Measurements from ENCODE around the gene UQCRQ.

The UQCRQ gene

DNA sequence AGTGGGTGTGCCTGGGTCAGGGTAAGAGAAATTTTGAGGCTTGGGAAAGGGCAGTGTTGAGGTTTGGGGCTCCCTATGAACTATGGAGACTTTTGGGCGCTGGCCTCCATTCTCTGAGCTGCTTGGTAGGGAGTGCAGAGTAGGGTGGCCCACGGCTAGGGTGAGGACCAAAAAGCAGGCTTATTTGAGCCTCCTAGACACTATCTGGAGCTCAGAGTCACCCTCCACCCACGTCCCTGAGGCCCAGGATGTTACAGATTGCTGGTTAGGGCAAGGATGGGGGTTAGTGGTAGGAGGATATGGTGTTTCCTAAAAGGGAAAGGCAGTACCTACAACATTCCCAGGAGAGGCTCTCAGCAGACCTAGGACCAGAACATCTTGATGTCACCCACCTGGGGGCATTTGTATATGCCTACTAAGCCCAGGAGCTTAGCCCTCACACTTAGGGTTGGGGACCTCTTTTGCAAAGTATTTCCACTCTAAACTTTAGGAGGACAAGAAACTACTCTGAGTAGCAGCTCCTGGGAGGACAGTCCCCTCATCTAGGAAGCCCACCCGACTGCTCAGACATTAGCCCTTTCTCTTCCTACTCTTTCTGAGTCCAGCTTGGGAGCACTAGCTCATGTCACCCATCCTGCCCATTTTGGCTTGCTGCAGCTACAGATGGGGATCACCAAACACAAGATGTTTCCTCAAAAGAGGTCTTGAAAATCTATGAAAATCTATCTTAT is 38.3 kb upstream of the UQCRQ start:
- no peak for TF ChIP-seq ZFX (IDR thresholded peaks at IDR 0.05; ENCODE audit: borderline replicate concordance)
- TF ChIP-seq CTCF (IDR thresholded peaks at IDR 0.05): no peak
- no peak overlapping the region for H3K27ac ChIP-seq

DNA sequence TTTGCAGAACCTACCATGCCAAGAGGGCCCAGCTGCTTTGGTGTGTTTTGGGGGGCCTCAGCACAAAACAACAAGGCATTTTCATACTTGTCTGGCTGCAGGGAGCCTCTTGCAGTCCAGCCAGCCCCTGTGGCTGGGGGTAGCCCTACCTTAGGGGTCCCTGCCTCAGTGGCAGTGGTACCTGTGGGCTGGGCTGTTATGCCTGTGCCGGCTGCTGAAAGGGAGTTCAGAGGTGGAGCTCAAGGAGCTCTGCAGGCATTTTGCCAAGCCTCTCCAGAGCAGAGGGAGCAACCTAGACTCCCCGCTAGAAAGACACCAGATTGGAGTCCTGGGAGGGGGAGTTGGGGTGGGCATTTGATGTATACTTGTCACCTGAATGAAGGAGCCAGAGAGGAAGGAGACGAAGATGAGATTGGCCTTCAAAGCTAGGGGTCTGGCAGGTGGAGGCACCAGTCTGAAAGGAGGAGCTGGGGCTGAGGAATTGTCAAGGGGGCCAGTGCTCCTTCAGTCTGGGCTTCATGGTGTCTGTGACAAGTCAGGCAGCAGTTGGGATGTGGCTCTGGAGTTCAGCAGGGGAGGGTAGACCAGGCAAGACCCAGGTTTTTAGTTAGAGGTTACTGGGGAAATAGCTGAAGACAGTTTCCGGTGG is 37.5 kb upstream of the UQCRQ start:
- no peak for TF ChIP-seq ZFX (IDR thresholded peaks at IDR 0.05; ENCODE audit: borderline replicate concordance)
- no peak for TF ChIP-seq CTCF (IDR thresholded peaks at IDR 0.05)
- H3K27ac ChIP-seq: no peak overlapping the region

GRCh38 chr5:132829742-132830435 is 36.6 kb upstream of the UQCRQ start:
- TF ChIP-seq CTCF (IDR thresholded peaks at IDR 0.05) (peak; percentile 95), ZFX (IDR thresholded peaks at IDR 0.05; ENCODE audit: borderline replicate concordance) (no peak)
- H3K27ac ChIP-seq: peak overlapping the region; percentile 76

DNA sequence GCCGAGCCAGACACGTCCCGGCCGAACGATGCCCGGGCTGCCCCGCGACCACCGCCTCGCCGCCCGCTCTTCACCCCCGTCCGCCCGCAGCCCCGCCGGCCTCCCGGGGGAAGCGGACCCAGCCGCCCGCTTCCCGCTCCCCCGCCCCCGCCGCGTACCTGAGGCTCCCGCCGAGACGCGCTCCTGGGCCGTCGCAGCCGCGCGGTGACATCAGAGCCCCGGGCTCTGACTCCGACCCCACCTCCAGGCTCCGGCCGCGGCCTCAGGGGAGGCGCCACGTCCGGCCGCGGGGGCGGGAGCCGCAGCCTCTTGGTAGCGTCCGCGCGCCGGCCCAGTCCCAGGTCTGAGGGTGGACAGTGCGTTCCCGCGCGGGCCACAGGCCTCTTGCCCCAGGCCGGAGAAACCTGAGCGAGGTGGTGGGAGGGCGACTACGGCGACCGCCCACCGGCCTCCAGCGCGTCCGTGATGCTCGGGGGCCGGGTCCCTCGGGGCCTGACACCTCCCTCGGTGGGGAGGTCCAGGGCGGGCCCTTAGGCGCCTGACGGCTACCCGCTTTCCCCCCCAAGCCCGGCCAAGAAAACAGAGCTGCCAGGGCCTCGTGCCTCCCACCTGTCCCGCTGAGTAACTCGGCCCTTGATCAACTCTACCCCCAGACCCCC is 35.9 kb upstream of the UQCRQ start, which contains the start of gene SHROOM1:
TSS of gene SHROOM1 (minus strand) at position 212 of the 659 bp plus-strand sequence. CDS start 4,507 bp downstream, outside the sequence.
- TF ChIP-seq CTCF (IDR thresholded peaks at IDR 0.05) (no peak), ZFX (IDR thresholded peaks at IDR 0.05; ENCODE audit: borderline replicate concordance) (no peak)
- H3K27ac ChIP-seq: peak within 1 kb of the TSS; percentile 76

DNA sequence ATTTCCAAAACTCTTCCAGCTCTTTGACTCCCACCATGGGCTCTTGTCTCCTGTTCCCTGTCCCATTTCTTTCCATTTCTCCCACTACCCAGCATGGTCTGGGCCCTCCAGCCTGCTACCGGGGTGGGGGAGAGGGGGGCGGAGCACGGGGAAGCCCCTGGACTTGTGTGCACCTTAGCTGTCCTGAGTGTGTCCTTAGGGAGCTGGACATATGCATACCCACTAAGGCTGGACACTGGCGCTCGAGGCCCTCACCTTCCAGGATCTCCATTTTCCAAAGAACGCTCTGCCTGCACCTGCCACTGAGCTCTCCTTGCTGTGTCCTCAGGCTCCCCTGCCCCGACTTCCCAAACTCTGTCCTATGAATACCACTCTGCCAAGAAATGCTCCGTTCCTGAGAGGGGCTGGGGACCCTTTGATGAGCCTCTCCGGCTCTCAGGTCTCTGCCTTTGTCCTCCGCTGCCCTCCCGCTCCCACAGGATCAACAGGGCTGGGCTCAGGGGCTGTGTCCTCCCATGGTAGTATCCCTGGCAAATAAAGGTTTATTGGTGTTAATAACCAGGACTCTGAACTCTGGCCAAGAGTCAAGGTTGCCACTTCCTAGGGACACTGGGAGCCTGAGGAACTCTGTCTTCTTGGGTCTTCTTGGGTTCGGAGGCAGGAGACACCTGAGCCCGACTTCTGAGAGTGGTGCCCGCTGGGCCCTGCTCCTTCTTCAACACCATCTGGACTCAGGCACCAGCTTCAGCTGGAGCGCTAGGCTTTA is 35.2 kb upstream of the UQCRQ start:
- H3K27ac ChIP-seq: peak overlapping the region; percentile 76
- TF ChIP-seq CTCF (IDR thresholded peaks at IDR 0.05) (no peak), ZFX (IDR thresholded peaks at IDR 0.05; ENCODE audit: borderline replicate concordance) (no peak)

DNA sequence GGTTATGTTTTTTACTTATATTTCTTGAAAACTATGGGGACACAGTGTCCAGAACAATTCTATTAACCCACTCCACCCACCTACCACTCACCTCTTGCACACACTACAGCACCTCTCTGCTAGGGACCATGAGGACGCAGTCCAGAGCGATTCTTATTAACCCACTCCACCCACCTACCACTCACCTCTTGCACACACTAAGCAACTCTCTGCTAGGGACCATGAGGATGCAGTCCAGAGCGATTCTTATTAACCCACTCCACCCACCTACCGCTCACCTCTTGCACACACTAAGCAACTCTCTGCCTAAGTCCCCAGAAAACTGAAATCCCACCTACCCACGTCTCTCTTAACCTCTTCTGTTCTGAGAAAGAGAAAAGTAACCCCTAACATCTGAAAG is 33.8 kb upstream of the UQCRQ start:
- no peak for TF ChIP-seq ZFX (IDR thresholded peaks at IDR 0.05; ENCODE audit: borderline replicate concordance)
- no peak for TF ChIP-seq CTCF (IDR thresholded peaks at IDR 0.05)
- no peak overlapping the region for H3K27ac ChIP-seq

Data from 22Rv1 (cell line).